K562 (cell line): ENCODE results near the gene RBM15. TPM values are rescaled to one million over a fixed set of nuclear protein-coding genes. Genes with fewer than 3 reads are reported as not detected.
A peak's percentile ranks its signal among the peaks of the same experiment; 100 is the strongest.

Experiments
- ARID1B ChIP-seq: fragments of 450-650 bp; IDR thresholded peaks from 2 replicates; pipeline ENCODE4 v1.6.1; 2016; ENCODE audit warnings: antibody characterized with exemption, mild to moderate bottlenecking, inconsistent platforms
- CC2D1A ChIP-seq: fragments of 450-650 bp; IDR thresholded peaks from 2 replicates; pipeline ENCODE4 v1.6.1; 2017; ENCODE audit warnings: mild to moderate bottlenecking
- CEBPB ChIP-seq: fragments of 450-650 bp; IDR thresholded peaks from 2 replicates; pipeline ENCODE4 v1.6.1; 2016; ENCODE audit warnings: missing genetic modification characterization, missing compliant biosample characterization
- FUS ChIP-seq: fragments of 200-400 bp; formaldehyde crosslinking; optimal IDR thresholded peaks from 2 replicates; pipeline ENCODE3; 2017; ENCODE audit warnings: low read depth, low read length
- ILK ChIP-seq: fragments of 450-650 bp; IDR thresholded peaks from 2 replicates; pipeline ENCODE4 v1.6.1; 2016; ENCODE audit warnings: missing genetic modification characterization, low read depth, mild to moderate bottlenecking, missing compliant biosample characterization, moderate library complexity, borderline replicate concordance
- JUN ChIP-seq, 2 experiments: sonication (generic) in 1 of 2; formaldehyde crosslinking in 1 of 2; IDR thresholded peaks; 2 replicates each; pipeline versions ENCODE4 v1.6.1 to v1.8.0; 2012 to 2022; ENCODE audit warnings: borderline replicate concordance in 2 of 2, mild to moderate bottlenecking in 2 of 2, improper control_type of control experiment in 1 of 2, low read depth in 1 of 2, low read length in 1 of 2, missing genetic modification reagents in 1 of 2
- NR3C1 ChIP-seq: sonication (generic); formaldehyde crosslinking; IDR thresholded peaks from 2 replicates; pipeline ENCODE4 v1.8.1; 2022; ENCODE audit warnings: missing genetic modification reagents
- RBFOX2 ChIP-seq: fragments of 200-400 bp; formaldehyde crosslinking; IDR thresholded peaks from 2 replicates; pipeline ENCODE4 v1.6.1; 2017; ENCODE audit warnings: low read depth, mild to moderate bottlenecking, low read length, moderate library complexity
- SREBF1 ChIP-seq: fragments of 150-350 bp; IDR thresholded peaks from 2 replicates; pipeline ENCODE4 v1.6.1; 2014; ENCODE audit warnings: antibody characterized with exemption, low read depth, low read length, borderline replicate concordance
- ZFPM2 ChIP-seq: fragments of 250-450 bp; sonication (Bioruptor Pico); IDR thresholded peaks from 2 replicates; pipeline ENCODE4 v1.5.1; 2022; ENCODE audit warnings: mild to moderate bottlenecking
- ZNF184 ChIP-seq: sonication (generic); formaldehyde crosslinking; IDR thresholded peaks from 2 replicates; pipeline ENCODE4 v1.5.0; 2020; ENCODE audit warnings: missing genetic modification reagents
- ZNF311 ChIP-seq: fragments of 250-450 bp; sonication (Bioruptor Pico); IDR thresholded peaks from 2 replicates; pipeline ENCODE4 v1.4.0; 2020; ENCODE audit warnings: mild to moderate bottlenecking, moderate library complexity
- ZNF384 ChIP-seq: IDR thresholded peaks from 2 replicates; pipeline ENCODE4 v1.6.1; 2012; ENCODE audit warnings: low read depth, low read length, improper control_type of control experiment
- ZNF830 ChIP-seq: fragments of 250-450 bp; sonication (Bioruptor Pico); IDR thresholded peaks from 2 replicates; pipeline ENCODE4 v1.5.0; 2021; ENCODE audit warnings: mild to moderate bottlenecking
- polyA plus RNA-seq, 8 experiments: library from polyadenylated mRNA; depleted of rRNA in 4 of 8; stranded (reverse) in 5 of 8; unstranded in 3 of 8; fragments of >200 nt; fragmentation: Nextera tagmentation in 2 of 8; fragmentation: Illumina TruSeq in 1 of 8; extraction: Ambion mirVana in 2 of 8; extraction: Trizol in 1 of 8; gene quantifications; 2 replicates each; pipeline versions ENCODE4 v1.2.1 to v1.2.3, GENCODE V29; 2011 to 2014; ENCODE audit warnings: inconsistent platforms in 1 of 8, missing spikeins in 1 of 8
- total RNA-seq, 7 experiments: library from RNA; depleted of rRNA in 6 of 7; stranded (reverse); fragments of >200 nt in 6 of 7; fragmentation: Illumina TruSeq in 2 of 7; extraction: Trizol in 2 of 7; gene quantifications; 2 replicates each; pipeline versions ENCODE4 v1.2.1 to v1.2.3, GENCODE V29; 2011 to 2021; ENCODE audit warnings: low replicate concordance in 1 of 7
- TF ChIP-seq, protein P1 (sequence below): fragments of 250-450 bp; sonication (Bioruptor Pico); IDR thresholded peaks from 2 replicates; pipeline ENCODE4 v1.4.0; 2020; ENCODE audit warnings: mild to moderate bottlenecking, moderate library complexity
- TF ChIP-seq, protein P2 (sequence below): sonication (generic); formaldehyde crosslinking; IDR thresholded peaks from 2 replicates; pipeline ENCODE4 v1.8.1; 2022; ENCODE audit warnings: missing genetic modification reagents
- TF ChIP-seq, protein P3 (sequence below), 2 experiments: fragments of 450-650 bp; conservative IDR thresholded peaks; 2 replicates each; pipeline ENCODE4 v1.6.1; 2017; ENCODE audit warnings: mild to moderate bottlenecking in 2 of 2, moderate library complexity in 2 of 2
- TF ChIP-seq, protein P4 (sequence below), 2 experiments: IDR thresholded peaks; 2 replicates each; pipeline ENCODE4 v1.6.1; 2012; ENCODE audit warnings: improper control_type of control experiment in 2 of 2, low read depth in 2 of 2, low read length in 2 of 2, borderline replicate concordance in 1 of 2

Gene RBM15
- total and polyA plus RNA-seq, 9 of the 15 experiments (the other 6 are each of a cell fraction or from before 2014, with no cell fraction given) = 2.4 to 63.4 (median 28.2) TPM

DNA sequence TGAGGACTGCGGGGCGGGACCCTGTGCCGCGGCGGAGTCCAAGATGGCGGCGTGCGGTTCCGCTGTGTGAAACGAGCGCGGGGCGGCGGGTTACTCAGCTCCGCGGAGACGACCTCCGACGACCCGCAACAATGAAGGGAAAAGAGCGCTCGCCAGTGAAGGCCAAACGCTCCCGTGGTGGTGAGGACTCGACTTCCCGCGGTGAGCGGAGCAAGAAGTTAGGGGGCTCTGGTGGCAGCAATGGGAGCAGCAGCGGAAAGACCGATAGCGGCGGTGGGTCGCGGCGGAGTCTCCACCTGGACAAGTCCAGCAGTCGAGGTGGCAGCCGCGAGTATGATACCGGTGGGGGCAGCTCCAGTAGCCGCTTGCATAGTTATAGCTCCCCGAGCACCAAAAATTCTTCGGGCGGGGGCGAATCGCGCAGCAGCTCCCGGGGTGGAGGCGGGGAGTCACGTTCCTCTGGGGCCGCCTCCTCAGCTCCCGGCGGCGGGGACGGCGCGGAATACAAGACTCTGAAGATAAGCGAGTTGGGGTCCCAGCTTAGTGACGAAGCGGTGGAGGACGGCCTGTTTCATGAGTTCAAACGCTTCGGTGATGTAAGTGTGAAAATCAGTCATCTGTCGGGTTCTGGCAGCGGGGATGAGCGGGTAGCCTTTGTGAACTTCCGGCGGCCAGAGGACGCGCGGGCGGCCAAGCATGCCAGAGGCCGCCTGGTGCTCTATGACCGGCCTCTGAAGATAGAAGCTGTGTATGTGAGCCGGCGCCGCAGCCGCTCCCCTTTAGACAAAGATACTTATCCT lies 430 bp downstream of the RBM15 start (continued):
- no peak for TF ChIP-seq CC2D1A
- no peak for TF ChIP-seq FUS
- no peak for TF ChIP-seq CEBPB (tag)
- no peak for TF ChIP-seq ZNF830 (CRISPR knock-in tag)
- TF ChIP-seq ILK = no peak
- TF ChIP-seq ZNF184 (CRISPR knock-in tag) = no peak
- TF ChIP-seq SREBF1 = no peak
- TF ChIP-seq, protein P1, sequence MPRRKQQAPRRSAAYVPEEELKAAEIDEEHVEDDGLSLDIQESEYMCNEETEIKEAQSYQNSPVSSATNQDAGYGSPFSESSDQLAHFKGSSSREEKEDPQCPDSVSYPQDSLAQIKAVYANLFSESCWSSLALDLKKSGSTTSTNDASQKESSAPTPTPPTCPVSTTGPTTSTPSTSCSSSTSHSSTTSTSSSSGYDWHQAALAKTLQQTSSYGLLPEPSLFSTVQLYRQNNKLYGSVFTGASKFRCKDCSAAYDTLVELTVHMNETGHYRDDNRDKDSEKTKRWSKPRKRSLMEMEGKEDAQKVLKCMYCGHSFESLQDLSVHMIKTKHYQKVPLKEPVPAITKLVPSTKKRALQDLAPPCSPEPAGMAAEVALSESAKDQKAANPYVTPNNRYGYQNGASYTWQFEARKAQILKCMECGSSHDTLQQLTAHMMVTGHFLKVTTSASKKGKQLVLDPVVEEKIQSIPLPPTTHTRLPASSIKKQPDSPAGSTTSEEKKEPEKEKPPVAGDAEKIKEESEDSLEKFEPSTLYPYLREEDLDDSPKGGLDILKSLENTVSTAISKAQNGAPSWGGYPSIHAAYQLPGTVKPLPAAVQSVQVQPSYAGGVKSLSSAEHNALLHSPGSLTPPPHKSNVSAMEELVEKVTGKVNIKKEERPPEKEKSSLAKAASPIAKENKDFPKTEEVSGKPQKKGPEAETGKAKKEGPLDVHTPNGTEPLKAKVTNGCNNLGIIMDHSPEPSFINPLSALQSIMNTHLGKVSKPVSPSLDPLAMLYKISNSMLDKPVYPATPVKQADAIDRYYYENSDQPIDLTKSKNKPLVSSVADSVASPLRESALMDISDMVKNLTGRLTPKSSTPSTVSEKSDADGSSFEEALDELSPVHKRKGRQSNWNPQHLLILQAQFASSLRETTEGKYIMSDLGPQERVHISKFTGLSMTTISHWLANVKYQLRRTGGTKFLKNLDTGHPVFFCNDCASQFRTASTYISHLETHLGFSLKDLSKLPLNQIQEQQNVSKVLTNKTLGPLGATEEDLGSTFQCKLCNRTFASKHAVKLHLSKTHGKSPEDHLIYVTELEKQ (CRISPR knock-in tag) = no peak
- TF ChIP-seq NR3C1 (CRISPR knock-in tag) = no peak
- TF ChIP-seq, protein P2, sequence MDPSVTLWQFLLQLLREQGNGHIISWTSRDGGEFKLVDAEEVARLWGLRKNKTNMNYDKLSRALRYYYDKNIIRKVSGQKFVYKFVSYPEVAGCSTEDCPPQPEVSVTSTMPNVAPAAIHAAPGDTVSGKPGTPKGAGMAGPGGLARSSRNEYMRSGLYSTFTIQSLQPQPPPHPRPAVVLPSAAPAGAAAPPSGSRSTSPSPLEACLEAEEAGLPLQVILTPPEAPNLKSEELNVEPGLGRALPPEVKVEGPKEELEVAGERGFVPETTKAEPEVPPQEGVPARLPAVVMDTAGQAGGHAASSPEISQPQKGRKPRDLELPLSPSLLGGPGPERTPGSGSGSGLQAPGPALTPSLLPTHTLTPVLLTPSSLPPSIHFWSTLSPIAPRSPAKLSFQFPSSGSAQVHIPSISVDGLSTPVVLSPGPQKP (CRISPR knock-in tag) = no peak; the same call in 1 of the 2 replicates
- TF ChIP-seq ZFPM2 = no peak
- peak; percentile 38; the same call in 1 of the 2 replicates for TF ChIP-seq ARID1B
- no peak for TF ChIP-seq ZNF311 (CRISPR knock-in tag)
- peak; percentile 95 for TF ChIP-seq RBFOX2
- TF ChIP-seq, protein P3, sequence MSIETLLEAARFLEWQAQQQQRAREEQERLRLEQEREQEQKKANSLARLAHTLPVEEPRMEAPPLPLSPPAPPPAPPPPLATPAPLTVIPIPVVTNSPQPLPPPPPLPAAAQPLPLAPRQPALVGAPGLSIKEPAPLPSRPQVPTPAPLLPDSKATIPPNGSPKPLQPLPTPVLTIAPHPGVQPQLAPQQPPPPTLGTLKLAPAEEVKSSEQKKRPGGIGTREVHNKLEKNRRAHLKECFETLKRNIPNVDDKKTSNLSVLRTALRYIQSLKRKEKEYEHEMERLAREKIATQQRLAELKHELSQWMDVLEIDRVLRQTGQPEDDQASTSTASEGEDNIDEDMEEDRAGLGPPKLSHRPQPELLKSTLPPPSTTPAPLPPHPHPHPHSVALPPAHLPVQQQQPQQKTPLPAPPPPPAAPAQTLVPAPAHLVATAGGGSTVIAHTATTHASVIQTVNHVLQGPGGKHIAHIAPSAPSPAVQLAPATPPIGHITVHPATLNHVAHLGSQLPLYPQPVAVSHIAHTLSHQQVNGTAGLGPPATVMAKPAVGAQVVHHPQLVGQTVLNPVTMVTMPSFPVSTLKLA (conservative IDR thresholded peaks at IDR 0.05) = peak in 1 of 2 experiments; percentile 51; a peak in 3 of 4 replicates
- TF ChIP-seq JUN (IDR thresholded peaks at IDR 0.05; ENCODE audit: borderline replicate concordance, low read depth, low read length) = no peak
- TF ChIP-seq JUN (CRISPR knock-in tag; IDR thresholded peaks at IDR 0.05; ENCODE audit: borderline replicate concordance) = peak; percentile 14; the same call in 1 of the 2 replicates
- no peak for TF ChIP-seq ZNF384
- TF ChIP-seq, protein P4, sequence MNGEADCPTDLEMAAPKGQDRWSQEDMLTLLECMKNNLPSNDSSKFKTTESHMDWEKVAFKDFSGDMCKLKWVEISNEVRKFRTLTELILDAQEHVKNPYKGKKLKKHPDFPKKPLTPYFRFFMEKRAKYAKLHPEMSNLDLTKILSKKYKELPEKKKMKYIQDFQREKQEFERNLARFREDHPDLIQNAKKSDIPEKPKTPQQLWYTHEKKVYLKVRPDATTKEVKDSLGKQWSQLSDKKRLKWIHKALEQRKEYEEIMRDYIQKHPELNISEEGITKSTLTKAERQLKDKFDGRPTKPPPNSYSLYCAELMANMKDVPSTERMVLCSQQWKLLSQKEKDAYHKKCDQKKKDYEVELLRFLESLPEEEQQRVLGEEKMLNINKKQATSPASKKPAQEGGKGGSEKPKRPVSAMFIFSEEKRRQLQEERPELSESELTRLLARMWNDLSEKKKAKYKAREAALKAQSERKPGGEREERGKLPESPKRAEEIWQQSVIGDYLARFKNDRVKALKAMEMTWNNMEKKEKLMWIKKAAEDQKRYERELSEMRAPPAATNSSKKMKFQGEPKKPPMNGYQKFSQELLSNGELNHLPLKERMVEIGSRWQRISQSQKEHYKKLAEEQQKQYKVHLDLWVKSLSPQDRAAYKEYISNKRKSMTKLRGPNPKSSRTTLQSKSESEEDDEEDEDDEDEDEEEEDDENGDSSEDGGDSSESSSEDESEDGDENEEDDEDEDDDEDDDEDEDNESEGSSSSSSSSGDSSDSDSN (IDR thresholded peaks at IDR 0.05; ENCODE audit: borderline replicate concordance in 1 of 2, low read depth in 2 of 2, low read length in 2 of 2) = peak in 1 of 2 experiments; percentile 43; a peak in 1 of 4 replicates
